Measurements from ENCODE around the gene TDRD12.

GRCh38 chr19:32859591-32859990 is 140.0 kb downstream of the TDRD12 start:
- no peak for TF ChIP-seq CTCF (IDR thresholded peaks at IDR 0.05)
- no peak for TF ChIP-seq POLR2A (IDR thresholded peaks at IDR 0.05)
- no peak for TF ChIP-seq POLR2AphosphoS5 (IDR thresholded peaks at IDR 0.05)
- TF ChIP-seq EP300 (IDR thresholded peaks at IDR 0.05) = no peak
